ENCODE results near the gene EPB41L5.

- TF ChIP-seq, protein P1, sequence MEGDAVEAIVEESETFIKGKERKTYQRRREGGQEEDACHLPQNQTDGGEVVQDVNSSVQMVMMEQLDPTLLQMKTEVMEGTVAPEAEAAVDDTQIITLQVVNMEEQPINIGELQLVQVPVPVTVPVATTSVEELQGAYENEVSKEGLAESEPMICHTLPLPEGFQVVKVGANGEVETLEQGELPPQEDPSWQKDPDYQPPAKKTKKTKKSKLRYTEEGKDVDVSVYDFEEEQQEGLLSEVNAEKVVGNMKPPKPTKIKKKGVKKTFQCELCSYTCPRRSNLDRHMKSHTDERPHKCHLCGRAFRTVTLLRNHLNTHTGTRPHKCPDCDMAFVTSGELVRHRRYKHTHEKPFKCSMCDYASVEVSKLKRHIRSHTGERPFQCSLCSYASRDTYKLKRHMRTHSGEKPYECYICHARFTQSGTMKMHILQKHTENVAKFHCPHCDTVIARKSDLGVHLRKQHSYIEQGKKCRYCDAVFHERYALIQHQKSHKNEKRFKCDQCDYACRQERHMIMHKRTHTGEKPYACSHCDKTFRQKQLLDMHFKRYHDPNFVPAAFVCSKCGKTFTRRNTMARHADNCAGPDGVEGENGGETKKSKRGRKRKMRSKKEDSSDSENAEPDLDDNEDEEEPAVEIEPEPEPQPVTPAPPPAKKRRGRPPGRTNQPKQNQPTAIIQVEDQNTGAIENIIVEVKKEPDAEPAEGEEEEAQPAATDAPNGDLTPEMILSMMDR (IDR thresholded peaks at IDR 0.05; ENCODE audit: insufficient read depth, low read depth, low read length), result no peak
- no peak for TF ChIP-seq EZH2 (IDR thresholded peaks at IDR 0.05; ENCODE audit: insufficient read depth, low read length)
Measured at GRCh38 chr2:120060088-120060623, 47.3 kb downstream of the EPB41L5 start.
